Activated CD8-positive, alpha-beta T cell treated with anti-CD3 and anti-CD28 coated beads for 36 hours (primary cell): ENCODE results near the gene CCL16. TPM values are rescaled to one million over a fixed set of nuclear protein-coding genes. Genes with fewer than 3 reads are reported as not detected.

Source experiments
- ATAC-seq: fragments of 200-7000 bp; cut with Tn5 transposase; one replicate; pipeline ENCODE4 v1.10.0; 2021; ENCODE audit warnings: mild to moderate bottlenecking, moderate library complexity
- CTCF ChIA-PET: fragments of 350-600 bp; sonication (Branson Sonifier 250); formaldehyde crosslinking; loops from one replicate; lab custom pipeline; 2021; ENCODE audit warnings: antibody characterized with exemption; lab: Charles Lee
- POLR2A ChIA-PET: fragments of 350-600 bp; sonication (Branson Sonifier 250); formaldehyde crosslinking; loops from one replicate; lab custom pipeline; 2021; ENCODE audit warnings: antibody characterized with exemption; lab: Charles Lee
- DNase-seq: peaks from one replicate; pipeline ENCODE4 v3.0.0-alpha.2; 2020
- H3K27ac Mint-ChIP-seq: one replicate; pipeline ENCODE4 v1.8.0; 2021; ENCODE audit warnings: mild to moderate bottlenecking, mixed read lengths
- H3K27me3 Mint-ChIP-seq: one replicate; pipeline ENCODE4 v1.8.0; 2021; ENCODE audit warnings: mixed read lengths
- H3K36me3 Mint-ChIP-seq: one replicate; pipeline ENCODE4 v1.8.0; 2021; ENCODE audit warnings: low read depth, mixed read lengths
- H3K4me1 Mint-ChIP-seq: one replicate; pipeline ENCODE4 v1.8.0; 2021; ENCODE audit warnings: low read depth, mixed read lengths
- H3K4me3 Mint-ChIP-seq: one replicate; pipeline ENCODE4 v1.8.0; 2021; ENCODE audit warnings: mild to moderate bottlenecking, moderate library complexity, mixed read lengths
- H3K9me3 Mint-ChIP-seq: one replicate; pipeline ENCODE4 v1.8.0; 2021; ENCODE audit warnings: mixed read lengths
- CTCF ChIP-seq: fragments of 200-600 bp; IDR thresholded peaks from one replicate; pipeline ENCODE4 v1.8.0; 2022; ENCODE audit warnings: antibody characterized with exemption, mild to moderate bottlenecking
- intact Hi-C: fragments of 100-400 bp; cut with micrococcal nuclease; formaldehyde crosslinking; loops from one replicate; pipeline ENCODE4 v1.10.0; 2022
- total RNA-seq, 2 experiments: library from RNA; stranded (reverse); gene quantifications; one replicate each; pipeline ENCODE4 v1.2.3, GENCODE V29; 2021

Gene CCL16
- total RNA-seq, 2 experiments from 2014 or later: not detected

- H3K27ac Mint-ChIP-seq: no peak overlapping the region
- H3K4me1 Mint-ChIP-seq: peaks cover 21% of the 10 kb centered on the region
- no peaks in the 10 kb centered on the region for H3K9me3 Mint-ChIP-seq
- no peak for DNase-seq
- POLR2A ChIA-PET: interaction anchor here (1.1 to 1.4 kb wide), 3 partner anchors 15 to 46 kb away, joined by 3 to 4 read pairs (median 4); no protein-coding TSS in a partner anchor
- CTCF ChIA-PET: interaction anchor here (0.6 to 2.3 kb wide), 12 partner anchors 11 to 217 kb away, joined by 3 to 14 read pairs (median 4); partner anchors contain the start of genes CCL5 and LYZL6
- H3K36me3 Mint-ChIP-seq: peaks cover 3% of the 10 kb centered on the region
- H3K27me3 Mint-ChIP-seq: peaks cover 3% of the 10 kb centered on the region
- intact Hi-C loops: no loop called here
- H3K4me3 Mint-ChIP-seq: no peak overlapping the region
- TF ChIP-seq CTCF: no peak
- no peak for ATAC-seq
These were observed 49.4 kb downstream of the CCL16 start for GRCh38 chr17:35931794-35932425.

- TF ChIP-seq CTCF: no peak
- DNase-seq (peak; percentile 94), ATAC-seq (peak; percentile 99)
- intact Hi-C loops: no loop called here
- ChIA-PET CTCF (interaction anchor here (0.9 to 2.3 kb wide), 7 partner anchors 13 to 83 kb away, joined by 3 to 14 read pairs (median 5); partner anchors contain the start of gene LYZL6), POLR2A (interaction anchor here (0.7 to 1.4 kb wide), 4 partner anchors 13 to 51 kb away, joined by 4 to 7 read pairs (median 4); partner anchors contain the start of gene CCL5)
- Mint-ChIP-seq H3K4me3 (peak within 1 kb of the TSS; percentile 81), H3K27ac (peak within 1 kb of the TSS; percentile 80), H3K36me3 (peaks cover 3% of the 10 kb centered on the region), H3K27me3 (peaks cover 3% of the 10 kb centered on the region), H3K4me1 (peaks cover 21% of the 10 kb centered on the region), H3K9me3 (no peaks in the 10 kb centered on the region)
These were observed 50.9 kb downstream of the CCL16 start, which contains the start of gene RDM1 for GRCh38 chr17:35930211-35931065. TSS of gene RDM1 (minus strand) at chr17:35930773. CDS start at chr17:35930727, 46 bp downstream.

GRCh38 chr17:35927714-35928113 lies 53.6 kb downstream of the CCL16 start:
- H3K27ac Mint-ChIP-seq: no peak overlapping the region
- TF ChIP-seq CTCF: no peak
- no peak overlapping the region for H3K4me3 Mint-ChIP-seq
- H3K4me1 Mint-ChIP-seq: peaks cover 28% of the 10 kb centered on the region
- no peak for ATAC-seq
- CTCF ChIA-PET: interaction anchor here (0.8 kb wide), 1 partner anchor 78 kb away, joined by 3 read pairs; no protein-coding TSS in a partner anchor
- H3K27me3 Mint-ChIP-seq: no peaks in the 10 kb centered on the region
- H3K9me3 Mint-ChIP-seq: no peaks in the 10 kb centered on the region
- DNase-seq: no peak
- intact Hi-C loops: no loop called here
- peaks cover 11% of the 10 kb centered on the region for H3K36me3 Mint-ChIP-seq
- POLR2A ChIA-PET: interaction anchor here (1.3 kb wide), 1 partner anchor 16 kb away, joined by 3 read pairs; no protein-coding TSS in a partner anchor

Other genes with a start within 250 kb of the CCL16 start
- gene RASL10B, start 249.9 kb downstream of the CCL16 start, total RNA-seq: 1 to 10 TPM; 1.9 to 2.3 TPM
- under 1 TPM; 0.27 to 0.34 TPM for gene GAS2L2, start 228.3 kb downstream of the CCL16 start, total RNA-seq
- gene C17orf50, start 220.6 kb downstream of the CCL16 start, total RNA-seq: not detected
- under 1 TPM in 1 of 2 experiments, not detected in 1; 0.41 TPM for gene MMP28, start 185.9 kb downstream of the CCL16 start, total RNA-seq
- gene TAF15, start 172.0 kb downstream of the CCL16 start, total RNA-seq: 100 to 1,000 TPM; 309 to 319 TPM
- gene HEATR9, start 112.6 kb downstream of the CCL16 start, total RNA-seq: under 1 TPM; 0.38 to 0.70 TPM
- gene CCL5, start 101.1 kb downstream of the CCL16 start, total RNA-seq: 100 to 1,000 TPM; 156 to 158 TPM
- gene RDM1, start 50.7 kb downstream of the CCL16 start, total RNA-seq: 10 to 100 TPM; 12.6 to 16.0 TPM
- gene LYZL6, start 37.8 kb downstream of the CCL16 start, total RNA-seq: not detected
- not detected for gene CCL14, start 5.2 kb upstream of the CCL16 start, total RNA-seq
- not detected for gene CCL15, start 20.1 kb upstream of the CCL16 start, total RNA-seq
- gene CCL23, start 36.5 kb upstream of the CCL16 start, total RNA-seq: not detected
- not detected for gene CCL18, start 82.8 kb upstream of the CCL16 start, total RNA-seq
- 100 to 1,000 TPM; 230 to 253 TPM for gene CCL3, start 108.6 kb upstream of the CCL16 start, total RNA-seq
- gene CCL4, start 122.3 kb upstream of the CCL16 start, total RNA-seq: 100 to 1,000 TPM; 287 to 290 TPM
- gene TBC1D3B, start 195.1 kb upstream of the CCL16 start, total RNA-seq: 1 to 10 TPM; 6.6 to 9.0 TPM
- gene CCL3L1, start 215.3 kb upstream of the CCL16 start, total RNA-seq: 10 to 100 TPM; 33.8 to 35.1 TPM
- 100 to 1,000 TPM in 1 of 2 experiments, 10 to 100 TPM in 1; 95.1 to 102 TPM for gene CCL4L2, start 229.6 kb upstream of the CCL16 start, total RNA-seq